H1 (cell line): Measurements from ENCODE around the gene TSC1. TPM values are rescaled to one million over a fixed set of nuclear protein-coding genes. Genes with fewer than 3 reads are reported as not detected.

Experiments used
- CTCF ChIA-PET: fragments of 300-600 bp; sonication (Branson Sonifier 250); formaldehyde crosslinking; loops from one replicate; lab custom pipeline; 2021; ENCODE audit not compliant: partially characterized antibody; lab: Charles Lee
- POLR2A ChIA-PET: fragments of 300-600 bp; sonication (Branson Sonifier 250); formaldehyde crosslinking; loops from one replicate; lab custom pipeline; 2021; ENCODE audit warnings: inconsistent platforms; ENCODE audit not compliant: partially characterized antibody; lab: Charles Lee
- DNase-seq, 2 experiments: peaks; one replicate each; pipeline versions ENCODE4 v3.0.0 to v3.0.0-alpha.2; 2010 to 2022; ENCODE audit warnings: low spot score in 2 of 2, low read depth in 1 of 2, mixed read lengths in 1 of 2
- FAIRE-seq: peaks from 2 replicates; lab custom pipeline; 2011; peaks lifted over from hg19 to GRCh38; lab: Jason Lieb, UNC
- H2AFZ ChIP-seq: 2 replicates; pipeline ENCODE4 v1.8.1; 2012; ENCODE audit warnings: low read length, inconsistent platforms
- H2AK5ac ChIP-seq: 2 replicates; pipeline ENCODE4 v1.6.1; 2013; ENCODE audit warnings: low read depth, low read length
- H2BK120ac ChIP-seq: replicated peaks from 2 replicates; pipeline ENCODE3; 2013; ENCODE audit warnings: low read depth, low read length, inconsistent platforms
- H2BK12ac ChIP-seq: 2 replicates; pipeline ENCODE4 v1.6.1; 2013; ENCODE audit warnings: low read depth, low read length
- H2BK15ac ChIP-seq: 2 replicates; pipeline ENCODE4 v1.6.1; 2013; ENCODE audit warnings: low read length
- H2BK20ac ChIP-seq: 2 replicates; pipeline ENCODE4 v1.6.1; 2013; ENCODE audit warnings: low read length
- H2BK5ac ChIP-seq: 2 replicates; pipeline ENCODE4 v1.6.1; 2013; ENCODE audit warnings: low read depth, low read length
- H3K14ac ChIP-seq: 2 replicates; pipeline ENCODE4 v1.6.1; 2013; ENCODE audit warnings: inconsistent platforms; ENCODE audit not compliant: insufficient read length
- H3K18ac ChIP-seq: 2 replicates; pipeline ENCODE4 v1.6.1; 2013; ENCODE audit warnings: low read length; ENCODE audit errors: extremely low read depth
- H3K23ac ChIP-seq: 2 replicates; pipeline ENCODE4 v1.6.1; 2013; ENCODE audit warnings: inconsistent platforms; ENCODE audit not compliant: insufficient read length
- H3K23me2 ChIP-seq: 2 replicates; pipeline ENCODE4 v1.6.1; 2013; ENCODE audit warnings: low read depth, low read length
- H3K27ac ChIP-seq: 2 replicates; pipeline ENCODE4 v1.6.1; 2011; ENCODE audit warnings: low read depth, low read length, inconsistent platforms
- H3K27me3 ChIP-seq, 4 experiments: replicated peaks in 1 of 4; 1 replicate in 1 of 4; 2 replicates in 3 of 4; pipeline versions ENCODE4 v1.6.1 to v1.8.1; 2011 to 2013; ENCODE audit warnings: low read length in 3 of 4, mild to moderate bottlenecking in 3 of 4, inconsistent platforms in 2 of 4, mixed read lengths in 2 of 4, moderate library complexity in 1 of 4; ENCODE audit not compliant: control insufficient read depth in 3 of 4, insufficient read depth in 3 of 4; ENCODE audit errors: extremely low read depth in 1 of 4
- H3K36me3 ChIP-seq, 4 experiments: 2 replicates each; pipeline versions ENCODE4 v1.6.1 to v1.8.1; 2011 to 2013; ENCODE audit warnings: mild to moderate bottlenecking in 4 of 4, low read length in 3 of 4, moderate library complexity in 2 of 4, control low read depth in 1 of 4, inconsistent platforms in 1 of 4; ENCODE audit not compliant: insufficient read depth in 4 of 4, control insufficient read depth in 2 of 4
- H3K4ac ChIP-seq: replicated peaks from 2 replicates; pipeline ENCODE3; 2013; ENCODE audit warnings: low read length, low read depth, mixed read lengths, inconsistent platforms; ENCODE audit not compliant: insufficient read length
- H3K4me1 ChIP-seq, 4 experiments: replicated peaks in 1 of 4; 1 replicate in 1 of 4; 2 replicates in 3 of 4; pipeline versions ENCODE4 v1.6.1 to v1.8.1; 2011 to 2013; ENCODE audit warnings: low read length in 3 of 4, inconsistent platforms in 2 of 4, mixed read lengths in 1 of 4; ENCODE audit not compliant: insufficient read depth in 4 of 4, control insufficient read depth in 3 of 4
- H3K4me2 ChIP-seq, 2 experiments: 2 replicates each; pipeline versions ENCODE4 v1.6.1 to v1.8.1; 2011 to 2013; ENCODE audit warnings: low read depth in 2 of 2, low read length in 2 of 2, control low read depth in 1 of 2, inconsistent platforms in 1 of 2, mild to moderate bottlenecking in 1 of 2; ENCODE audit not compliant: insufficient read depth in 1 of 2
- H3K4me3 ChIP-seq, 4 experiments: fragments of 200-600, 300-600 bp in 1 of 4; sonication (generic), shearing (Covaris generic), sonication (Bioruptor Twin) in 1 of 4; 2 replicates each; pipeline versions ENCODE4 v1.5.1 to v1.8.1; 2011 to 2016; ENCODE audit warnings: low read length in 4 of 4, low read depth in 3 of 4, control low read depth in 2 of 4, inconsistent platforms in 2 of 4, mild to moderate bottlenecking in 2 of 4, mixed read lengths in 1 of 4, moderate library complexity in 1 of 4; ENCODE audit not compliant: insufficient read depth in 2 of 4; ENCODE audit errors: extremely low read depth in 1 of 4
- H3K56ac ChIP-seq: replicated peaks from 2 replicates; pipeline ENCODE3; 2013; ENCODE audit warnings: low read depth, mild to moderate bottlenecking, mixed read lengths, low read length, inconsistent platforms; ENCODE audit not compliant: insufficient read length
- H3K79me1 ChIP-seq: 2 replicates; pipeline ENCODE4 v1.6.1; 2013; ENCODE audit warnings: low read depth, low read length, control low read depth
- H3K79me2 ChIP-seq, 2 experiments: 2 replicates each; pipeline versions ENCODE4 v1.6.1 to v1.8.1; 2012 to 2013; ENCODE audit warnings: low read length in 2 of 2, mild to moderate bottlenecking in 2 of 2, inconsistent platforms in 1 of 2; ENCODE audit not compliant: insufficient read depth in 2 of 2, control insufficient read depth in 1 of 2
- H3K9ac ChIP-seq, 4 experiments: replicated peaks in 1 of 4; 1 replicate in 1 of 4; 2 replicates in 3 of 4; pipeline versions ENCODE4 v1.6.1 to v1.8.1; 2011 to 2013; ENCODE audit warnings: low read depth in 3 of 4, low read length in 3 of 4, control low read depth in 2 of 4, mild to moderate bottlenecking in 2 of 4, moderate library complexity in 2 of 4, inconsistent platforms in 1 of 4; ENCODE audit errors: extremely low read depth in 1 of 4
- H3K9me3 ChIP-seq, 2 experiments: 2 replicates each; pipeline versions ENCODE4 v1.6.1 to v1.8.1; 2012 to 2013; ENCODE audit warnings: mild to moderate bottlenecking in 2 of 2, moderate library complexity in 2 of 2, control low read depth in 1 of 2, inconsistent platforms in 1 of 2, low read depth in 1 of 2, low read length in 1 of 2, mixed read lengths in 1 of 2; ENCODE audit not compliant: insufficient read depth in 2 of 2
- H4K20me1 ChIP-seq, 2 experiments: replicated peaks in 1 of 2; 2 replicates each; pipeline versions ENCODE3 to v1.8.1; 2011 to 2013; ENCODE audit warnings: inconsistent platforms in 2 of 2, low read length in 2 of 2, mild to moderate bottlenecking in 1 of 2; ENCODE audit not compliant: insufficient read depth in 2 of 2, control insufficient read depth in 1 of 2
- H4K5ac ChIP-seq: 2 replicates; pipeline ENCODE4 v1.6.1; 2013; ENCODE audit warnings: low read length, low read depth, mixed read lengths, inconsistent platforms; ENCODE audit not compliant: insufficient read length
- H4K8ac ChIP-seq: 2 replicates; pipeline ENCODE4 v1.8.0; 2013; ENCODE audit warnings: mild to moderate bottlenecking, moderate library complexity, low read length, inconsistent platforms; ENCODE audit not compliant: insufficient read depth; ENCODE audit errors: extremely low read depth
- H4K91ac ChIP-seq: replicated peaks from 2 replicates; pipeline ENCODE3; 2013; ENCODE audit warnings: low read length, mixed read lengths, inconsistent platforms; ENCODE audit not compliant: insufficient read length
- BACH1 ChIP-seq: IDR thresholded peaks from 2 replicates; pipeline ENCODE4 v1.6.1; 2012; ENCODE audit warnings: low read length, improper control_type of control experiment
- CTCF ChIP-seq, 3 experiments: IDR thresholded peaks; 1 replicate in 2 of 3; 2 replicates in 1 of 3; pipeline versions ENCODE4 v1.5.1 to v1.6.1; 2011; ENCODE audit warnings: low read length in 3 of 3, mild to moderate bottlenecking in 3 of 3, inconsistent platforms in 2 of 3, low read depth in 1 of 3, moderate library complexity in 1 of 3; ENCODE audit not compliant: insufficient read depth in 1 of 3; ENCODE audit errors: control extremely low read depth in 1 of 3
- EZH2 ChIP-seq: fragments of 200-600 bp; sonication (generic); IDR thresholded peaks from 2 replicates; pipeline ENCODE4 v1.7.1; 2012; ENCODE audit warnings: low read depth, mild to moderate bottlenecking, moderate library complexity, low read length, inconsistent platforms; ENCODE audit not compliant: severe bottlenecking
- FOSL1 ChIP-seq: IDR thresholded peaks from 2 replicates; pipeline ENCODE4 v1.6.1; 2011; ENCODE audit warnings: mild to moderate bottlenecking, low read depth, low read length, moderate library complexity; ENCODE audit not compliant: insufficient read depth
- MAX ChIP-seq: IDR thresholded peaks from 2 replicates; pipeline ENCODE4 v1.6.1; 2012; ENCODE audit warnings: inconsistent platforms
- SUZ12 ChIP-seq: fragments of 200-600 bp; sonication (generic); IDR thresholded peaks from 2 replicates; pipeline ENCODE4 v1.6.1; 2012; ENCODE audit warnings: mild to moderate bottlenecking, inconsistent platforms, low read length, moderate library complexity, mixed read lengths
- USF2 ChIP-seq: IDR thresholded peaks from 2 replicates; pipeline ENCODE4 v1.6.1; 2011; ENCODE audit warnings: low read length, improper control_type of control experiment
- YY1 ChIP-seq: IDR thresholded peaks from 2 replicates; pipeline ENCODE4 v1.6.1; 2011; ENCODE audit warnings: low read depth, mild to moderate bottlenecking, low read length
- WGBS, 2 experiments: shearing (Covaris generic) in 1 of 2; methylation state at CpG; one replicate each; pipeline versions ENCODE4 v1.1.6 to v1.1.7; 2013 to 2015; ENCODE audit warnings: low lambda C conversion rate in 2 of 2, mixed read lengths in 2 of 2, inconsistent platforms in 1 of 2, low coverage in 1 of 2, missing lambda C conversion rate in 1 of 2; ENCODE audit not compliant: insufficient replicate concordance in 2 of 2, insufficient coverage in 1 of 2, insufficient read length in 1 of 2; ENCODE audit errors: extremely low coverage in 1 of 2, missing lambda C conversion rate in 1 of 2; 5-methylcytosine and 5-hydroxymethylcytosine counted together
- polyA plus RNA-seq, 7 experiments: library from polyadenylated mRNA; depleted of rRNA in 3 of 7; stranded (reverse) in 5 of 7; unstranded in 2 of 7; fragments of >200 nt in 5 of 7; fragments of 200-250 nt in 2 of 7; gene quantifications; 1 replicate in 5 of 7; 2 replicates in 1 of 7; 4 replicates in 1 of 7; pipeline versions ENCODE4 v1.2.1 to v1.2.3, GENCODE V29; 2011 to 2013; ENCODE audit warnings: missing spikeins in 2 of 7, mixed read lengths in 2 of 7
- total RNA-seq: library from RNA; stranded (reverse); fragmentation: NEBNext Ultra II Directional; extraction: Animal tissue kit (Norgen Biotek cat#: 25700); gene quantifications from 2 replicates; pipeline ENCODE4 v1.2.1, GENCODE V29; 2021

The TSC1 gene
- total and polyA plus RNA-seq, 2 of the 8 experiments (the other 6 are each of a cell fraction or from before 2014, with no cell fraction given): 37.2 to 46.0 TPM

DNA sequence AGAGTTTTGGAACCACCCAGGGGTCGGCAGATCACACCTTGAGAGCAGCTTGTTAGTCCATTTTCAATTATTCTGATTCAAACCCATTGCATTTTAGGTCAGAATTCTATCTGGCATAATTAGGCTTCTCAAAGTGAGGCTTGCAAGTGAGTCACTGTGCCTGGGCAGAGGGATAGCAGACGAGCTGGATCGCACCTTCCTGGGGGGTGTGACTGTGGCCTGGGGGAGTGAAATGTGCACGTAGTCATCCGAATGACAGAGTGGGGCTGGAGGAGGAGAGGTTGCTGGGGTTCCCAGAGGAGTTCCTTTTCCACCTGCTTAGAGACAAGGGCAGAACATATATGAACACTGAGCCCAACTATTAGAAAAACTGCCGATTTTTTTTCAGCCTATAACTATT, 34.0 kb downstream of the TSC1 start:
- no peaks in the 10 kb centered on the region for H3K4me1 ChIP-seq
- no peaks in the 10 kb centered on the region for H3K79me2 ChIP-seq
- no peak overlapping the region for H3K27ac ChIP-seq
- H4K91ac ChIP-seq: no peak overlapping the region
- no peaks in the 10 kb centered on the region for H3K27me3 ChIP-seq
- no peak overlapping the region for H3K14ac ChIP-seq
- H2BK5ac ChIP-seq: no peak overlapping the region
- H3K4ac ChIP-seq: no peak overlapping the region
- no peaks in the 10 kb centered on the region for H3K9me3 ChIP-seq
- no peak overlapping the region for H2BK12ac ChIP-seq
- H2AFZ ChIP-seq: no peak overlapping the region
- H3K79me1 ChIP-seq: no peaks in the 10 kb centered on the region
- no peaks in the 10 kb centered on the region for H4K20me1 ChIP-seq
- no peak overlapping the region for H4K5ac ChIP-seq
- CTCF ChIA-PET: interaction anchor here (0.6 to 2.1 kb wide), 2 partner anchors 10 to 42 kb away, joined by 3 to 6 read pairs; no protein-coding TSS in a partner anchor
- 90% methylated on average over 6 of the region's 6 CpGs; no CpG with 5 or more reads in 1 of the 2 experiments for WGBS, 2 experiments
- H2BK120ac ChIP-seq: no peak overlapping the region
- POLR2A ChIA-PET: no interaction called here
- H3K36me3 ChIP-seq: peaks cover 7 to 38% (median 22%) of the 10 kb centered on the region in 4 experiments; a peak in 7 of 8 replicates
- no peaks in the 10 kb centered on the region for H3K23me2 ChIP-seq
- no peak overlapping the region for H3K18ac ChIP-seq
- no peak overlapping the region for H3K4me3 ChIP-seq
- no peak overlapping the region for H2AK5ac ChIP-seq
- H3K56ac ChIP-seq: no peak overlapping the region
- no peak overlapping the region for H3K4me2 ChIP-seq
- no peak overlapping the region for H3K9ac ChIP-seq
- DNase-seq (no peak), FAIRE-seq (no peak)
- no peak overlapping the region for H3K23ac ChIP-seq
- H4K8ac ChIP-seq: no peak overlapping the region
- H2BK20ac ChIP-seq: no peak overlapping the region
- H2BK15ac ChIP-seq: no peak overlapping the region
- TF ChIP-seq YY1 (no peak), FOSL1 (no peak), USF2 (no peak), BACH1 (no peak), EZH2 (no peak), CTCF (IDR thresholded peaks at IDR 0.05; ENCODE audit: control extremely low read depth in 1 of 3, insufficient read depth in 1 of 3, low read depth in 1 of 3, low read length in 3 of 3) (no peak), SUZ12 (no peak), MAX (no peak)
